Testis (tissue), 2 donors: ENCODE data around the gene PTGES2.

Experiments used
- CTCF ChIP-seq, 3 experiments: fragments of 450-650 bp in 2 of 3; fragments of 200-600 bp in 1 of 3; sonication (generic) in 1 of 3; IDR thresholded peaks; one replicate each; pipeline ENCODE4 v1.5.1; 2016 to 2019; ENCODE audit warnings: antibody characterized with exemption in 3 of 3, mild to moderate bottlenecking in 2 of 3, moderate library complexity in 1 of 3
- POLR2A ChIP-seq: fragments of 450-650 bp; IDR thresholded peaks from one replicate; pipeline ENCODE4 v1.6.1; 2017; ENCODE audit warnings: antibody characterized with exemption, mild to moderate bottlenecking, moderate library complexity

DNA sequence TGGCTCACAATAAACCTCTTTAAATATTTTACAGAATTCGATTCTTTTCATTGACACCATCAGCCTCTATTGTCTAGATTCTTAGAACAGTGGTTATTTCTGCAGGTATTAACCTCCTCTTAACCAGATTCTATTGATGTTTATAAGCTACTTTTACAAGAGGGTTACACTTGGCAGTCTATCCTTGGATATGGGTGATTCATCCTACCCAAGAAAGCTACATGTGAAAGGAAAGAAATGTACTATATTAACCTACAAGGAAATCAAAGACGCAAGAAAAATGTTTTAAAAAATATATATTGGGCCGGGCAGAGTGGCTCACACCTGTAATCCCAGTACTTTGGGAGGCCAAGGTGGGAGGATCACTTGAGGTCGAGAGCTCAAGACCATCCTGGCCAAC is 42.8 kb downstream of the PTGES2 start:
- TF ChIP-seq CTCF (IDR thresholded peaks at IDR 0.05) (no peak), POLR2A (no peak)
